WTC11 (cell line): Measurements from ENCODE around the gene CNTNAP1. TPM values are rescaled to one million over a fixed set of nuclear protein-coding genes. Genes with fewer than 3 reads are reported as not detected.
A peak's percentile ranks its signal among the peaks of the same experiment; 100 is the strongest.

Experiments
- ARID4B ChIP-seq: sonication (generic); formaldehyde crosslinking; IDR thresholded peaks from 2 replicates; pipeline ENCODE4 v1.8.0; 2023; ENCODE audit warnings: missing genetic modification reagents, mild to moderate bottlenecking, borderline replicate concordance
- ATF3 ChIP-seq: sonication (generic); formaldehyde crosslinking; conservative IDR thresholded peaks from 2 replicates; pipeline ENCODE4 v1.8.1; 2022; ENCODE audit warnings: mild to moderate bottlenecking, missing genetic modification reagents
- ETV6 ChIP-seq: sonication (generic); formaldehyde crosslinking; IDR thresholded peaks from 2 replicates; pipeline ENCODE4 v1.8.1; 2022; ENCODE audit warnings: mild to moderate bottlenecking, missing genetic modification reagents
- HMGXB4 ChIP-seq: sonication (generic); formaldehyde crosslinking; IDR thresholded peaks from 2 replicates; pipeline ENCODE4 v1.8.1; 2023; ENCODE audit warnings: mild to moderate bottlenecking, moderate library complexity, missing genetic modification reagents
- MAX ChIP-seq: sonication (generic); formaldehyde crosslinking; IDR thresholded peaks from 2 replicates; pipeline ENCODE4 v1.8.0; 2022; ENCODE audit warnings: mild to moderate bottlenecking, missing genetic modification reagents
- NFYB ChIP-seq: sonication (generic); formaldehyde crosslinking; conservative IDR thresholded peaks from 2 replicates; pipeline ENCODE4 v1.8.0; 2022; ENCODE audit warnings: low read depth, missing genetic modification reagents
- NR2C2 ChIP-seq: sonication (generic); formaldehyde crosslinking; IDR thresholded peaks from 2 replicates; pipeline ENCODE4 v1.8.0; 2022; ENCODE audit warnings: mild to moderate bottlenecking, missing genetic modification reagents
- RELA ChIP-seq: sonication (generic); formaldehyde crosslinking; IDR thresholded peaks from 2 replicates; pipeline ENCODE4 v1.8.1; 2022; ENCODE audit warnings: missing genetic modification reagents, mild to moderate bottlenecking, borderline replicate concordance
- SMAD4 ChIP-seq: sonication (generic); formaldehyde crosslinking; IDR thresholded peaks from 2 replicates; pipeline ENCODE4 v1.8.0; 2022; ENCODE audit warnings: mild to moderate bottlenecking, missing genetic modification reagents
- USF1 ChIP-seq: sonication (generic); formaldehyde crosslinking; IDR thresholded peaks from 2 replicates; pipeline ENCODE4 v1.8.0; 2022; ENCODE audit warnings: mild to moderate bottlenecking, missing genetic modification reagents
- ZBTB43 ChIP-seq: sonication (generic); formaldehyde crosslinking; IDR thresholded peaks from 2 replicates; pipeline ENCODE4 v1.8.1; 2023; ENCODE audit warnings: mild to moderate bottlenecking, missing genetic modification reagents
- ZNF138 ChIP-seq: sonication (generic); formaldehyde crosslinking; conservative IDR thresholded peaks from 2 replicates; pipeline ENCODE4 v1.8.1; 2022; ENCODE audit warnings: mild to moderate bottlenecking, moderate library complexity, missing genetic modification reagents
- ZNF263 ChIP-seq: sonication (generic); formaldehyde crosslinking; IDR thresholded peaks from 2 replicates; pipeline ENCODE4 v1.8.1; 2022; ENCODE audit warnings: low read depth, mild to moderate bottlenecking, moderate library complexity, missing genetic modification reagents
- ZNF423 ChIP-seq: fragments of 250-450 bp; sonication (Bioruptor Pico); IDR thresholded peaks from 2 replicates; pipeline ENCODE4 v2.1.2; 2022; ENCODE audit warnings: mild to moderate bottlenecking, moderate library complexity
- total RNA-seq: library from RNA; stranded (reverse); gene quantifications from 3 replicates; pipeline ENCODE4 v1.2.3, GENCODE V29; 2021
- TF ChIP-seq, protein P1 (sequence below): sonication (generic); formaldehyde crosslinking; IDR thresholded peaks from 2 replicates; pipeline ENCODE4 v1.8.1; 2023; ENCODE audit warnings: mild to moderate bottlenecking, missing genetic modification reagents
- TF ChIP-seq, protein P2 (sequence below): fragments of 250-450 bp; sonication (Bioruptor Pico); IDR thresholded peaks from 2 replicates; pipeline ENCODE4 v1.8.0; 2021; ENCODE audit warnings: mild to moderate bottlenecking
- TF ChIP-seq, protein P3 (sequence below): sonication (generic); formaldehyde crosslinking; IDR thresholded peaks from 2 replicates; pipeline ENCODE4 v1.8.1; 2022; ENCODE audit warnings: low read depth, mild to moderate bottlenecking, moderate library complexity, missing genetic modification reagents, borderline replicate concordance
- TF ChIP-seq, protein P4 (sequence below): sonication (generic); formaldehyde crosslinking; IDR thresholded peaks from 2 replicates; pipeline ENCODE4 v1.8.1; 2023; ENCODE audit warnings: mild to moderate bottlenecking, missing genetic modification reagents, borderline replicate concordance

Gene CNTNAP1
- total RNA-seq, 1 experiment from 2014 or later, result 12.1 TPM

DNA sequence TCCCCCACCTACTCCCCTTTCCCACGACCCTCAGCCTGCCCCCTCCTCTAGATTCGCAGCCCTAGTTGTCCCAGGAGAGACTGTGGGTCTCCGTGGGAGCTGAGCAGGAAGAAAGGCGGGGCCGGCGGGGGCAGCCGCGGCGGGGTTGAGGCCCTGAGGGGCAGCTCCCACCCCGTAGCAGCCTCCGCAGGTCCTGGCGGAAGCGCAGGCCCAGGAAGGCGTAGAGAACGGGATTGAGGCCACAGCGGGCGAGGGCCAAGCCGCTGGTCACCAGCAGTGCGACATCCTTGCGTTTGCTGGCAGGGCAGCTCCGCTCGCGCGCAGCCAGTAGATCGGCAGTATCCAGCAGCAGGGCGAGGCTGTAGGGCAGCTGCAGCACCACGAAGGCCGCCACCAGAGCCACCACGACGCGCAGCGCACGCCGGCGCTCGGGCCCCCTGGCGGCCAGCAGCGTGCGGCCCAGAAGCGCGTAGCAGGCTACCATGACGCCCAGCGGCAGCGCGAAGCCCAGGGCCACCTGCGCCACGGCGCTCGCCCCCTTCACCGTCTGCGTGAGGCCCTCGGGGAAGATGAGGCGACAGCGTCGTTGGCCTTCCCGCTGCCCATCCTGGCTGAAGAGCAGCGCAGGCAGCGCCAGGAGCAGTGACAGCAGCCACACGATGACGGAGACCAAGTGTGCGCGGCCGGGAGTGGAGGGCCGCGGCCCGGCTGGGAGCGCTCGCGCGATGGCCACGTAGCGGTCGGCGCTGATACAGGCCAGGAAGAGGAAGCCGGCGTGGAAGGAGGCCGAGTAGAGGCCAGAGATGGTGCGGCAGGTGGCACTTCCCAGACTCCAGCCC lies 2.6 kb upstream of the CNTNAP1 start (continued):
- TF ChIP-seq ZNF138 (CRISPR knock-in tag), result 0 out of 2 replicates have a peak, but pooled peaks have one; percentile 54
- TF ChIP-seq, protein P1, sequence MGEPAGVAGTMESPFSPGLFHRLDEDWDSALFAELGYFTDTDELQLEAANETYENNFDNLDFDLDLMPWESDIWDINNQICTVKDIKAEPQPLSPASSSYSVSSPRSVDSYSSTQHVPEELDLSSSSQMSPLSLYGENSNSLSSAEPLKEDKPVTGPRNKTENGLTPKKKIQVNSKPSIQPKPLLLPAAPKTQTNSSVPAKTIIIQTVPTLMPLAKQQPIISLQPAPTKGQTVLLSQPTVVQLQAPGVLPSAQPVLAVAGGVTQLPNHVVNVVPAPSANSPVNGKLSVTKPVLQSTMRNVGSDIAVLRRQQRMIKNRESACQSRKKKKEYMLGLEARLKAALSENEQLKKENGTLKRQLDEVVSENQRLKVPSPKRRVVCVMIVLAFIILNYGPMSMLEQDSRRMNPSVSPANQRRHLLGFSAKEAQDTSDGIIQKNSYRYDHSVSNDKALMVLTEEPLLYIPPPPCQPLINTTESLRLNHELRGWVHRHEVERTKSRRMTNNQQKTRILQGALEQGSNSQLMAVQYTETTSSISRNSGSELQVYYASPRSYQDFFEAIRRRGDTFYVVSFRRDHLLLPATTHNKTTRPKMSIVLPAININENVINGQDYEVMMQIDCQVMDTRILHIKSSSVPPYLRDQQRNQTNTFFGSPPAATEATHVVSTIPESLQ (CRISPR knock-in tag), result no peak
- no peak for TF ChIP-seq ZNF423 (CRISPR knock-in tag)
- peak; percentile 98 for TF ChIP-seq ARID4B (CRISPR knock-in tag)
- TF ChIP-seq RELA, result peak; percentile 96; the same call in 1 of the 2 replicates
- TF ChIP-seq, protein P2, sequence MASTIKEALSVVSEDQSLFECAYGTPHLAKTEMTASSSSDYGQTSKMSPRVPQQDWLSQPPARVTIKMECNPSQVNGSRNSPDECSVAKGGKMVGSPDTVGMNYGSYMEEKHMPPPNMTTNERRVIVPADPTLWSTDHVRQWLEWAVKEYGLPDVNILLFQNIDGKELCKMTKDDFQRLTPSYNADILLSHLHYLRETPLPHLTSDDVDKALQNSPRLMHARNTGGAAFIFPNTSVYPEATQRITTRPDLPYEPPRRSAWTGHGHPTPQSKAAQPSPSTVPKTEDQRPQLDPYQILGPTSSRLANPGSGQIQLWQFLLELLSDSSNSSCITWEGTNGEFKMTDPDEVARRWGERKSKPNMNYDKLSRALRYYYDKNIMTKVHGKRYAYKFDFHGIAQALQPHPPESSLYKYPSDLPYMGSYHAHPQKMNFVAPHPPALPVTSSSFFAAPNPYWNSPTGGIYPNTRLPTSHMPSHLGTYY (CRISPR knock-in tag), result no peak
- peak; percentile 100 for TF ChIP-seq HMGXB4 (CRISPR knock-in tag)
- peak; percentile 99 for TF ChIP-seq ETV6 (CRISPR knock-in tag)
- TF ChIP-seq, protein P3, sequence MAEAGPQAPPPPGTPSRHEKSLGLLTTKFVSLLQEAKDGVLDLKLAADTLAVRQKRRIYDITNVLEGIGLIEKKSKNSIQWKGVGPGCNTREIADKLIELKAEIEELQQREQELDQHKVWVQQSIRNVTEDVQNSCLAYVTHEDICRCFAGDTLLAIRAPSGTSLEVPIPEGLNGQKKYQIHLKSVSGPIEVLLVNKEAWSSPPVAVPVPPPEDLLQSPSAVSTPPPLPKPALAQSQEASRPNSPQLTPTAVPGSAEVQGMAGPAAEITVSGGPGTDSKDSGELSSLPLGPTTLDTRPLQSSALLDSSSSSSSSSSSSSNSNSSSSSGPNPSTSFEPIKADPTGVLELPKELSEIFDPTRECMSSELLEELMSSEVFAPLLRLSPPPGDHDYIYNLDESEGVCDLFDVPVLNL, result peak; percentile 87
- peak; percentile 79 for TF ChIP-seq NR2C2
- peak; percentile 59; the same call in 1 of the 2 replicates for TF ChIP-seq USF1 (CRISPR knock-in tag)
- peak; percentile 30; the same call in 1 of the 2 replicates for TF ChIP-seq NFYB (CRISPR knock-in tag)
- 0 out of 2 replicates have a peak, but pooled peaks have one; percentile 9 for TF ChIP-seq ATF3
- TF ChIP-seq, protein P4, sequence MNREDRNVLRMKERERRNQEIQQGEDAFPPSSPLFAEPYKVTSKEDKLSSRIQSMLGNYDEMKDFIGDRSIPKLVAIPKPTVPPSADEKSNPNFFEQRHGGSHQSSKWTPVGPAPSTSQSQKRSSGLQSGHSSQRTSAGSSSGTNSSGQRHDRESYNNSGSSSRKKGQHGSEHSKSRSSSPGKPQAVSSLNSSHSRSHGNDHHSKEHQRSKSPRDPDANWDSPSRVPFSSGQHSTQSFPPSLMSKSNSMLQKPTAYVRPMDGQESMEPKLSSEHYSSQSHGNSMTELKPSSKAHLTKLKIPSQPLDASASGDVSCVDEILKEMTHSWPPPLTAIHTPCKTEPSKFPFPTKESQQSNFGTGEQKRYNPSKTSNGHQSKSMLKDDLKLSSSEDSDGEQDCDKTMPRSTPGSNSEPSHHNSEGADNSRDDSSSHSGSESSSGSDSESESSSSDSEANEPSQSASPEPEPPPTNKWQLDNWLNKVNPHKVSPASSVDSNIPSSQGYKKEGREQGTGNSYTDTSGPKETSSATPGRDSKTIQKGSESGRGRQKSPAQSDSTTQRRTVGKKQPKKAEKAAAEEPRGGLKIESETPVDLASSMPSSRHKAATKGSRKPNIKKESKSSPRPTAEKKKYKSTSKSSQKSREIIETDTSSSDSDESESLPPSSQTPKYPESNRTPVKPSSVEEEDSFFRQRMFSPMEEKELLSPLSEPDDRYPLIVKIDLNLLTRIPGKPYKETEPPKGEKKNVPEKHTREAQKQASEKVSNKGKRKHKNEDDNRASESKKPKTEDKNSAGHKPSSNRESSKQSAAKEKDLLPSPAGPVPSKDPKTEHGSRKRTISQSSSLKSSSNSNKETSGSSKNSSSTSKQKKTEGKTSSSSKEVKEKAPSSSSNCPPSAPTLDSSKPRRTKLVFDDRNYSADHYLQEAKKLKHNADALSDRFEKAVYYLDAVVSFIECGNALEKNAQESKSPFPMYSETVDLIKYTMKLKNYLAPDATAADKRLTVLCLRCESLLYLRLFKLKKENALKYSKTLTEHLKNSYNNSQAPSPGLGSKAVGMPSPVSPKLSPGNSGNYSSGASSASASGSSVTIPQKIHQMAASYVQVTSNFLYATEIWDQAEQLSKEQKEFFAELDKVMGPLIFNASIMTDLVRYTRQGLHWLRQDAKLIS (CRISPR knock-in tag), result peak; percentile 75; the same call in 1 of the 2 replicates
- peak; percentile 96 for TF ChIP-seq ZBTB43 (CRISPR knock-in tag)
- TF ChIP-seq ZNF263 (CRISPR knock-in tag), result peak; percentile 71; the same call in 1 of the 2 replicates
- TF ChIP-seq SMAD4 (CRISPR knock-in tag), result peak; percentile 70; the same call in 1 of the 2 replicates
- TF ChIP-seq MAX, result peak; percentile 100
